GM12892 (cell line): ENCODE measurements around the gene SQOR.

Experiments
- POLR2AphosphoS5 ChIP-seq: IDR thresholded peaks from 2 replicates; pipeline ENCODE4 v1.6.1; 2011; ENCODE audit warnings: low read depth, low read length, control low read depth
- TAF1 ChIP-seq: IDR thresholded peaks from 2 replicates; pipeline ENCODE4 v1.6.1; 2011; ENCODE audit warnings: low read depth, mild to moderate bottlenecking, control low read depth, low read length, borderline replicate concordance

DNA sequence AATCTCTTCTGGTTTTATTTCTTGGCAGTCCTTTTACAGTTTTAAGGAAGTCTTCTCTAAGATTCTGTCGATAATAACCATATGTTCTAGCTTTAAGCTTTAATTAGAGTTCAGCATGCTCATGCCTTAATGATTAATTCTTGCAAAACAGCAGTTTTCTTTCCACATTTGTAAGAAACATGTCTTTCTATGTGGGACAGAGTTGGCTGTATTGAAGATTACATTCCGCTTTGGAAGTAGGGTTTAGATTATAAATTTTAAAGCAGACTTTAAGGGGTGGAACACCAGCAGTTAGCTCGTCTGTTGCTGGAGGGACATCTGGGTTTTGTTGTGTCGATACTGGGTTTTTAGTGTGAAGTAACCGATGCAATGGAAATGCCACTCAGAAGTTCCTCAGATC lies 35.3 kb downstream of the SQOR start:
- TF ChIP-seq TAF1 (no peak), POLR2AphosphoS5 (no peak)
